Stimulated activated CD4-positive, alpha-beta T cell treated with anti-CD3 and anti-CD28 coated beads, Interleukin-4, amount 100 ng/mL, for 24 hours (primary cell): Measurements from ENCODE around the gene SFTPD.
"Not testable (repeated sequence)": the region's sequence is repeated elsewhere in the genome, so short reads cannot be mapped to it uniquely, and the experiment has no call there.

ENCODE experiments used
- DNase-seq: peaks from one replicate; pipeline ENCODE4 v3.0.0-alpha.2; 2020

Gene SFTPD

GRCh38 chr10:79923669-79924068, 25.2 kb downstream of the SFTPD start:
- no peak for DNase-seq

- DNase-seq = no peak
Observed at GRCh38 chr10:79923145-79923544, 25.8 kb downstream of the SFTPD start.

- DNase-seq = not testable (repeated sequence)
Observed at GRCh38 chr10:79922011-79922412, 26.9 kb downstream of the SFTPD start.

DNA sequence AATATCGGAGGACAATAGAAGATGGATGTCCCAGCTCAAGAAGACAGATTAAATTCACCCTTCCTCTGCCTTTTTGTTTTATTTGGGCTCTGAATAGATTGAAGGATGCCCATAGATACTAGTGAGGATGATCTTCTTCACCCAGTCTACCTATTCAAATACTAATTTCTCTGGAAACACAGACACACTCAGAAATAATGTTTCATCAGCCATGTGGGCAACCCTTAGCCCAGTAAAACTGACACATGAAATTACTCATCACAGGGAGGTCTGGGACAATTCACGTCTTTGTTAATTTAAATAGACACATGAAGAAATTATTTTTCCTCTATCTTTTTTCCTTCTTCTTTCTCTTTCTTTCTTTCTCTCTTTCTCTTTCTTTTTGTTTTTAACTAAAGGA, 33.1 kb downstream of the SFTPD start:
- not testable (repeated sequence) for DNase-seq

DNA sequence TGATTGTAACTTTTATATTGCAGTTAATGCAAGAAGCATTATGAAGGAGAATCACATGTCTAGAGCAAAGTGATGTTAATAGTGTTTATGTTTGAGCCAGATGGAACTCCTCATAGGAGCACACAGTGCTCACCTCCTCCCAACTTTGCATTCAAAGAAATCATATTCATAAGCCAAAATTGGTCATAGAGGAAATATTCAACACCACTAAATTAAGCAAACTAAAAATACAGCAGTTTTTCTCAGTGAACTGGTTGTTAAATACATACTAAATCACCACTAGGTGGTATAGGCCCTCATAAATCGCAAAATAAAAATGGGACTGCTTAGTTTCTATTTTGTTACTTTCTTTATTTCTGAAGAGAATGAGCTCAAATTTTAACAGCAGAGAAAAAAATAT, 34.4 kb downstream of the SFTPD start:
- DNase-seq = not testable (repeated sequence)

GRCh38 chr10:79910836-79911235, 38.1 kb downstream of the SFTPD start:
- no peak for DNase-seq

DNA sequence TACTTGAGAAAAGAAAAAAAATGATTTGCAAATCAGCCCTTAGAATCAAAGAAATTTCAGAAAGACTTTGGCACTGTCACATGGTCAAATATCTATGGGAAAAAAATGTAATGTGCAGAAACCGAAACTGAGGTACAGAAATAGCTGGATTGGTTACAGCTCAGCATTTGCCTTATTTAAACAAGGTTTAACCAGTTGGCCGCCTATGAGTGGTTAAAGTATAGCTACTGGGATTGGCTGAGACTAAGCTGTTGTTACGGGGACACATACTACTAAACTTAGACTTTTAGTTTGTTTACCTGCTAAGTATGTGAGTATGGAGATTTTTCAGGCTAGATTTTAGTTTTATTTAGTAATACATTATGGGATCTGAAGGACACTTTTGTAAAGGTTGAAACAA, 38.6 kb downstream of the SFTPD start:
- DNase-seq = no peak

- DNase-seq = no peak
Observed at GRCh38 chr10:79905322-79906314, 43.3 kb downstream of the SFTPD start.

DNA sequence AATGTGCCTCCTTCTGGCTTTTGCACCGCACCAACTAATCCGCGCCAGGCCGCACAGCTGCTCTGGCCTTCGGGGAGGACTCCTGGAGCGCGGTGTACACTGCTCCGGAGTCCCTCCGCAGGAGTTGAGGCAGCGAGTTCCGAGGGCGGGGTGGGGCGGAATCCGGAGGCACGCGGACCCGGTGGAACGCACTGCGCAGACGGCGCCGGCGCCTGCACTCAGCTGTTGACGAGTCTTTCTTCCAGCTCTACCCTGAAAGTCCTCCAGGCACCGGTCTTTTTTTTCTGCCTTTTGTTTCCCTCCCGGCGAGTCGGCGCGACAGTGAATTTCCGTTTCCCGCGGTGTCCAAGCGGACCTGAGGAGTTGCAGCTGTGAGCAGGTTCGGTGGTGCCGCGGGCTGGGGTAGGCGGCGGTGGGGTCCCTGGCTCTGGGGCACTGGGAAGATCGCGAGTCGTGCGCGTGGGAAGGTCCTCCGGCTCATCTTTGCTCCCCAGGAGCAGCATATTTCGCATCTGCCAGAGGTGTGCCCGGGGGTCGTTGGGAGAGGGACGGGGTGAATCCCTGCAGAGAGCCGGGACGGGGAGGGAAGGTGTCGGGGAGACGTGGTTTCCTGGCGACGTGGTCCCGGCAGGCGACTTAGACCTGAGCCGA, 44.1 kb downstream of the SFTPD start:
- DNase-seq = peak; percentile 48

GRCh38 chr10:79901571-79901970, 47.3 kb downstream of the SFTPD start:
- not testable (repeated sequence) for DNase-seq

GRCh38 chr10:79898597-79899325, 50.1 kb downstream of the SFTPD start:
- DNase-seq = no peak

DNA sequence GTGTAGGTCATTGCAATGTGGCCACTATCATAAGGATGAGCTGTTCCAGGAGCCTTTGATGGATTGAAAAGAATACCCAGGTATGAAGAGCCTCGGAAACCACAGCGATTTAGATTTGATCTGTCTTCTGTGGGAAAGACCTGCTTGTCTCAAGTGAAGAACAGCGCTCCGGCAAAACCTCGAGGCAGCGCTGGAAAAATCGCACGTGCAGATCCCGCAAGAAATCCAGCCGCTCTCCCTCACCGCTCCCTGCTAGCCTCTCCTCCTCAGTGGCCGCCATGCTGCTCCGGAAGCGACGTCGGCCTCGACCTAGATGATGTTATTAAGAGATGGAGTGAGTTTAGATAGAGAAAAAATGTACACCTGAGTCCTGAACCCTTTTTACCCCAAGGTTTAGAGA, 56.0 kb downstream of the SFTPD start:
- DNase-seq = not testable (repeated sequence)

GRCh38 chr10:79890469-79890868, 58.4 kb downstream of the SFTPD start:
- no peak for DNase-seq

DNA sequence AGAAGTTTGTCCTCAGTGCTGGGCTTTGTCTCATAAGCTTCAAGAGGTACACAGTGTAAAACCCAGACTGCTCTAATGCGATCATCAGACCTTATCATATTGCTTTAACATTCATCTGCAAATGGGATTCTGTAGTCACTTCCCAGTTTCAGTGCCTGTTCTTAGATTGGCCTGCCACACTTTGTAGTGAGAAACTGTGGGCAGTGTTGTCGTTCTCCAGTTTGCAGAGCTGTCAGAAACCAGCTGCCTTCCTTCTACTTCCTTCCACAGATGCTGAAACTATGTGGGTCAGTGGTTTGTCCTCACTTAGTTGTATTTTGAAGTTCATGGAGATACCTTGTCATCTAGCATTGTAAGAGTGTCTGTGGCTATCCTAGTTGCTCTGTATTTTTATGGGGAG, 59.9 kb downstream of the SFTPD start:
- not testable (repeated sequence) for DNase-seq
